Transverse colon (tissue), 4 donors: ENCODE measurements around the gene SMAD6.

ENCODE experiments used
- POLR2AphosphoS5 ChIP-seq, 3 donors: sonication (generic); formaldehyde crosslinking; IDR thresholded peaks; one replicate each; pipeline ENCODE4 v1.6.1; 2016; ENCODE audit warnings: antibody characterized with exemption in 3 of 3
- TF ChIP-seq, protein P1 (sequence below), 5 experiments: fragments of 200-600 bp in 3 of 5; fragments of 450-650 bp in 2 of 5; sonication (generic) in 3 of 5; IDR thresholded peaks; 1 replicate in 2 of 5; 2 replicates in 3 of 5; pipeline ENCODE4 v1.5.1; 2016 to 2017; ENCODE audit warnings: antibody characterized with exemption in 5 of 5, inconsistent platforms in 3 of 5, mild to moderate bottlenecking in 2 of 5, moderate library complexity in 1 of 5

DNA sequence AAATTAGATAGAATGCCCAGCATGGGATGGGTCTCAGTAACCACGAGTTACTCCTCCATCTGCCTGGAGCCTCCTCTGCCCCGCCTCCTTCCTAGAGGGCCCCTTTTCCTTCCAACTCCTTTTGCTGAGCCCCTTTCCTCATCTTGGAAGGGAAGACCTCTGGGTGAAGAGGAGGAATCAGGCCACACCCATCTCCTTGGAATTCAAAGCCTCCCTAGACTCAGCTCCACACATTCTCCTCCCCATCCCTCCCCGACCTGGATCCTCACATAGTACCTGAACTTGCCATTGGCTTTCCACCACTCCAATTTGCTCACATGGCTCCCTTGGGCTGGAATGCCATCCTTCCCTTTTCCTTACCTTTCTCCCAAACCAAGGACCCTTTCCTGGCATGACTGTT lies 128.8 kb downstream of the SMAD6 start:
- TF ChIP-seq, protein P1, sequence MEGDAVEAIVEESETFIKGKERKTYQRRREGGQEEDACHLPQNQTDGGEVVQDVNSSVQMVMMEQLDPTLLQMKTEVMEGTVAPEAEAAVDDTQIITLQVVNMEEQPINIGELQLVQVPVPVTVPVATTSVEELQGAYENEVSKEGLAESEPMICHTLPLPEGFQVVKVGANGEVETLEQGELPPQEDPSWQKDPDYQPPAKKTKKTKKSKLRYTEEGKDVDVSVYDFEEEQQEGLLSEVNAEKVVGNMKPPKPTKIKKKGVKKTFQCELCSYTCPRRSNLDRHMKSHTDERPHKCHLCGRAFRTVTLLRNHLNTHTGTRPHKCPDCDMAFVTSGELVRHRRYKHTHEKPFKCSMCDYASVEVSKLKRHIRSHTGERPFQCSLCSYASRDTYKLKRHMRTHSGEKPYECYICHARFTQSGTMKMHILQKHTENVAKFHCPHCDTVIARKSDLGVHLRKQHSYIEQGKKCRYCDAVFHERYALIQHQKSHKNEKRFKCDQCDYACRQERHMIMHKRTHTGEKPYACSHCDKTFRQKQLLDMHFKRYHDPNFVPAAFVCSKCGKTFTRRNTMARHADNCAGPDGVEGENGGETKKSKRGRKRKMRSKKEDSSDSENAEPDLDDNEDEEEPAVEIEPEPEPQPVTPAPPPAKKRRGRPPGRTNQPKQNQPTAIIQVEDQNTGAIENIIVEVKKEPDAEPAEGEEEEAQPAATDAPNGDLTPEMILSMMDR (IDR thresholded peaks at IDR 0.05), result no peak
- no peak for TF ChIP-seq POLR2AphosphoS5 (IDR thresholded peaks at IDR 0.05)
